Measurements from ENCODE around the gene ARHGEF35.
"Not testable (repeated sequence)": the region's sequence is repeated elsewhere in the genome, so short reads cannot be mapped to it uniquely, and the experiment has no call there.

The ARHGEF35 gene

GRCh38 chr7:144178380-144179164 is 17.1 kb downstream of the ARHGEF35 start:
- DNase-seq: not testable (repeated sequence)

GRCh38 chr7:144174613-144175012 is 21.0 kb downstream of the ARHGEF35 start:
- no peak for DNase-seq

DNA sequence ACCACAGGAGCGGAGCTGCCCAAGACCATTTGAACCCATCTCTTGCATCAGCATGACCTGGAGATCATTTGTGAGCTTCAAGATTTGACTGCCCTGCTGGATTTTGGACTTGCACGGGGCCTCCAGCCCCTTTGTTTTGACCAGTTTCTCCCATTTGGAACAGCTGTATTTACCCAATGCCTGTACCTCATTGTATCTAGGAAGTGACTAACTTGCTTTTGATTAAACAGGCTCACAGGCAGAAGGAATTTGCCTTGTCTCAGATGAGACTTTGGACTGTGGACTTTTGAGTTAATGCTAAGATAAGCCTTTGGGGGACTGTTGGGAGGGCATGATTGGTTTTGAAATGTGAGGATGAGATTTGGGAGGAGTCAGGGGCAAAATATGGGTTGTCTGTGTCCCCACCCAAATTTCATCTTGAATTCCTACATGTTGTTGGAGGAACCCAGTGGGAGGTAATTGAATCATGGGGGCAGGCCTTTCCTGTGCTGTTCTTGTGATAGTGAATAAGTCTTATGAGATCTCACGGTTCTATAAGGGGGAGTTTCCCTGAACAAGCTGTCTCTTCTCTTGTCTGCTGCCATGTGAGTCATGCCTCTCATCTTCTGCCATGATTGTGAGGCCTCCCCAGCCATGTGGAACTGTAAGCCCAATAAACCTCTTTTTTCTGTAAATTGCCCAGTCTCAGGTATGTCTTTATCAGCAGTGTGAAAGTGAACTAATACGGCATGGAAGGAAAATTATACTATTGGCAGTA is 23.9 kb downstream of the ARHGEF35 start:
- DNase-seq: not testable (repeated sequence)

DNA sequence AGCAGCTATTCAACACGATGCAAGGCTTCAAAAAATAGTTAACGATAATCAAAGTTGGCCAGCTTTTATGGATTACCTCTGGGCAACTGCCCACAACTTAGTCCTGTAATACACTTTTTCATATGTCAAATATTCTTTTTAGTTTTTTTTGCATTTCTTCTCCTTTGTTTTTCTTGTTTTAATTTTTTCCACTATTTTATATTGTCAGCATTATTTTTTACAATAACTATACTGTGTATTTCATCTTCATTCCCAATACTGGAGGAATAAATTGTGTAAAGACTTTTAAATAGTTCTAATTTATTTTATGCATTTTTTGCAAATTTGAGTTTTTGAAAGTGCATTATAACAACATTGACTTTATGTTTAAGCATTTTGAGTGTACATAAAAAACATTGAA is 30.8 kb downstream of the ARHGEF35 start:
- DNase-seq: no peak

DNA sequence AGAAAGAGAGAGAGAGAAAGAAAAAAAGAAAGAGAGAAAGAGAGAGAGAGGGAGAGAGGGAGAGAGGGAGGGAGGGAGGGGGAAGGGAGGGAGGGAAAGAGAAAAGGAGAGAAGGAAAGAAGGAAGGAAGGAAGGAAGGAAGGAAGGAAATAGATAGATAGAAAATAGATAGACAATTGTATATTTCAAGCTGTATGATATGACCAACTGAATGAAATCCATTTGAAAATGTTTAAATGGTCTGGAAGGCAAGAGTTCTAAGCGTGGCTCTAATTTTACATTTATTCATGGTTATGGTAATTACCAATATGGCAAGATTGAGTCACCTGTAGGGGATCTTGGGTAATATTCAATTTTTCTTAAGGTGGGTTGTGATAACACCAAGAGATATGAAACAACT is 36.8 kb downstream of the ARHGEF35 start:
- DNase-seq: no peak

- no peak for DNase-seq
Measured at GRCh38 chr7:144148224-144148827, 47.3 kb downstream of the ARHGEF35 start.

GRCh38 chr7:144144426-144144825 is 51.2 kb downstream of the ARHGEF35 start:
- DNase-seq: no peak

- DNase-seq: no peak
Measured at GRCh38 chr7:144142187-144142586, 53.4 kb downstream of the ARHGEF35 start.

DNA sequence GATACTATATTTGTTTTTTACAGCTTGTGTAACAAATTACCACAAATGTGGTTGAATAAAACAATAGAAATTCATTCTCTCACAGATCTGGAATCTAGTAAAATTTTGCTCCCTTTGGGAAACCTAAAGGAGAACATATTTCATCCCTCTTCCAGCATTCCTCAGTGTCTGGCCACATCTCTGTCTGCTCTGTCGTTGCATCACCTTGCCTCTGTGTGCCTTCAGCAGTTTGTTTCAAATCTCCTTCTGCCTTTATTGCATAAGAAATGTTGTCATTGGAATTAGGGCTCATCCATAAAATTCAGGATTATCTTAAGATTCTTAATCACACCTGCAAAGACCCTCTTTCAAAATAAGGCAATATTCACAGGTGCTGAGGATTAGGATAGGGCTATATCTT is 58.1 kb downstream of the ARHGEF35 start:
- DNase-seq: no peak
